Stimulated activated naive CD8-positive, alpha-beta T cell treated with anti-CD3 and anti-CD28 coated beads, Interleukin-15, Interleukin-2, amounts not matched to agents 100 U/mL and 50 U/mL, for 24 hours (primary cell): ENCODE results near the gene FAM83G.
"Not testable (repeated sequence)": the region's sequence is repeated elsewhere in the genome, so short reads cannot be mapped to it uniquely, and the experiment has no call there.

Source experiments
- ATAC-seq: fragments of 150-1000 bp; cut with Tn5 transposase; one replicate; pipeline ENCODE4 v1.10.0; 2021
- DNase-seq: peaks from one replicate; pipeline ENCODE4 v3.0.0; 2021

Gene FAM83G

DNA sequence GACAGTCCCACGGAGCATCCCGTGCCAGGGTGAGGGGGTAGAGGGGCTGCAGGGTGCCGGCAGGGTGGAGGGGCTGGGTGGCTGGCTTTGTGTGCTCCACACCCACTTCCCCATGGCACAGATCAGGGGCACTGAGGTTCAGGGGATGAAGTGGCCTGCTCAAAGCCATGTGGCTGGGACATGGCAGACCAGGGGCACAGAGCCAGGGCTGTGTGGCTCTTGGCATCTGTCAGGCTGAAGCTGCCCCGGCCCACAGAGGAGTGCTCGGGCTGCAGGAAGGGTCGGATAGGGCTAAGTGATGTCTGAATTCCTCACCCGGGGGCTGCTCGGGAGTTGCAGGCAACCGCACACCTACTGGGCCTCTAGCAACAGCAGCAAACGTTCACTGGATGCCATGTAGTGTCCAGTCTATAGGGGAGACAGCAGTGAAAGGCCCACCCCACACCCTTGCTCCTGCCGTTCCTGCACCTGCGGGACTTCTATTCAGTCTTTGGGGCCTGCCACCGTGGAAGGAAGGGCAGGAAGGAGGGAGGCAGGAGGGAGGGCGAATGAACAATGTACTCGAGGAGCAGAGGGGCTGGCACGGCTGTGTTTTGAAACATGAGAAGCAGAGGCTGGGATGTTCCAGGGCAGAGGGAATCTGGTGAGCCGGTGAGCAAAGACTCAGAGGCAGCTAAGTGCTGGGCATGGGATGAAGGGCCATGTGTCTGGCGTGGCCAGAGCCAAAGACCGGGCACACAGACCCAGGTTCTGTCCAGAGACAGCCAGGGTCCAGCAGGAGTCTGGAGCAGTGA lies 37.5 kb downstream of the FAM83G start:
- DNase-seq (no peak), ATAC-seq (no peak)

DNA sequence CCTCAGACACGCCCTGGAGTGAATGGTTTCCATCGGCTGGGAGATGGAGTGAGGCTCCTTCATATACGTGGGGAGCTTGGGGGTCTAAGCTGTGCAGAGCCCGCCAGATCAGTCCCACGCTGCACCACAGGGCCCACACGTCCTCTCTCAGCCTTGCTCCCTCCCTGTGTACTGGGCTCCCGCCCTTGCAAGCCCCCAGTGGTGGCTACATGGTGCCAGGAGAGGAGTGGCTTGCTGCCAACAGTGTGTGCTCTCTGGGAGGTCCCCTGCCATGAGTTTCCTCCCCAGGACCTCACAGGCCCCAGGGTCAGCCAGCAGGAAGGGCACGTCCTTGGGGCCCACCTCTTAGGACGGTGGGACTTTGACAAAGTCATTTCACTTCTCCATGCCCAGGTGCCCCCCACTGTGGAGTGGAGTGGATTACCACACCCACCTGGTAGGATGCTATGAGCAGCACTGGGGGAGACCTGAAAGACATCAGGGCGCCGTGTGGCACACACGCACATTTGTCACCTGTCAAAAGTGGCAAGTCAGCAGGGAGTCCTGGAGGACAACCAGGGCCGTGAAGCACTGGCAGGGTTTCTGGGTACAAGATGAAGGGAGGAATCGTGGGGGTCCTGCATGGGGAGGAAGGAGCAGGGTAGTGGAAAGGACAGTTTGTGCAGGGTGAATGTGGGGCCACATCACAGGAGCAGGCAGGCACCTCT lies 38.9 kb downstream of the FAM83G start:
- DNase-seq (no peak), ATAC-seq (no peak)

DNA sequence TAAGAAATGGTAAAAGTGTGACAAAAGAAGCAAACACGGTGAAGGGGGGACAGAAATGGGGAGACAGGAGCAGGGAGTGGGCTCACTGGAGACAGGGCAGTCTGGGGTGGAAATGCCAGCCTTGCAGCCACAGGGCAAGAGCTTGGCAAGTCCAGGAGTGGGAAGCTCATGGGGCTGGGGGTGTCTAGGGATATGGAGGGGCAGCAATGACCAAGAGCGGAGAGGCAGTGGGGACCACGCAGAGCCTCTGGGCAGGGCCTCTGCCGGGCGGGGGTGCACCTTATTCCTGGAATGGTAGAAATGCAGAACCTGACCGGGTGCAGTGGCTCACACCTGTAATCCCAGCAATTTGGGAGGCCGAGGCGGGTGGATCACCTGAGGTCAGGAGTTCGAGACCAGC lies 40.0 kb downstream of the FAM83G start:
- no peak for DNase-seq
- no peak for ATAC-seq

DNA sequence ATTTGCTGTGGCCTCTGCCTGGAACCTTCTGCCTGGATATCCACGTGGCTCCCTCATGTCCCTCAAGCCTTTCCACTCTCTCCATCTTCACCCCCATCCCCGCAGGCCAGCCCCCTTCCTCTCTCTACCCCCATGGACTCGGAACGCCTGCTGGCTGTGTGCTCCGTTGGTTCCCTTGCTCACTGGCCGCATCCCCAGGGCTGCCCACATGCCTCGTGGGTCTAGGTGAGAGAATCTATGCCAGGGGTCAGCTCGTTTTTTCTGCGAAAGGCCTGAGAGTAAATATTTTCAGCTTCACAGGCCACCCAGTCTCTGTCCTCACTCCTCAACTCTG lies 40.6 kb downstream of the FAM83G start:
- DNase-seq: no peak
- ATAC-seq: no peak

DNA sequence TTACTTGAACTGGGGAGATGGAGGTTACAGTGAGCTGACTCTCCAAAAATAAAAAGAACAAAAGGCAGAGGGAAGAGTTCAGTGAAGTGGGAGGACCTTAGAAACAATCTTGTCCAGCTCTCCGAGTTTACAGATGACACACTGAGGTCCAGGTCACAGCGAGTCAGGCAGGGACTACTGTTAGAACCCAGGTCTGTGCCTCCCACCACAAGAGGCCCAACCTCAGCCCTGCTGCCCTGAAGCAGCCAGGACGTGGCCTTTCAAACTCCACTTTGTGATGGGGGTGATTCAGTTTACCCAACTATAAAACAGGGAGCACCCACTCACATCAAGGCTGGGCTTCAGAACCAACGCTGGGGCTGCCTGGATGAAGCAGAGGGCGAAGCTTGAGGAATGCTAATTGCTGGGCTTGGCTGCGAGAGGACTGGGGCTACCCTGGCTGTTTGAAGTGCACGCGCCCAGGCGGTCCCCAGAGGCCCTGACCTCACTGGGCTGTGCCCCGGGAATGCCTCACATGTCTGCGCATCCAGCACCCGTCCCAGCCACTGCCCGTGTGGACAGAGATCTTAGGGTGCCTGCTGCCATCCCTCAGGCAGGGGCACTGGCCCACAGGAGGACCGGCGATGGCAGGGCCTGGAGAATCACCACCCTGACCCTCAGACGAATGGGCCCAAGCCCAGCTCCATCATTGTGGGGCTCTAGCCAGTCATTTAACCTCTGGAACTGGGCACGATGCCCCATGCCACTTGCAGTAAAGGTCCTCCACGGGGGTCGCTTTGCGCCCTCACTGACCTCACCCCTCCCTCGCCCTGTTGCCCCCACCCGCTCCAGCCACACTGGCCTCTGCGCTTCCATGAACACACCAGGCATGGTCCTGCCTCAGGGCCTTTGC lies 41.2 kb downstream of the FAM83G start:
- ATAC-seq (peak; percentile 67), DNase-seq (peak; percentile 42)

DNA sequence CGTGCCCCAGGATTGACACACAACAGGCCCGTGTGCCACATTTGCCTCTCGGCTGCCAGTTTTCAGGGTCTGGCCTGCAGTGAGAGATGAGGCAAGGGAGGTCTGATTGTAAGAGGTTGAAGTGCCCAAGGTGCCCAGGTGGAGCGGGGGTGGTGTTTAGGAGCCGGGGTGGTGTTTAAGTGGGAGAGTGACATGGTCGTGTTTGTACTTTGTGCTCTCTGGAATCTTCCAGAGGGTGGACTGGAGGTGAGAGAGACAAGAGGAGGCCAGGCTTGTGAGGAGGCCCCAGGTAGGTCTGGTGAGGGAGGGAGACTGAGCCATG lies 42.1 kb downstream of the FAM83G start:
- ATAC-seq (no peak), DNase-seq (no peak)

DNA sequence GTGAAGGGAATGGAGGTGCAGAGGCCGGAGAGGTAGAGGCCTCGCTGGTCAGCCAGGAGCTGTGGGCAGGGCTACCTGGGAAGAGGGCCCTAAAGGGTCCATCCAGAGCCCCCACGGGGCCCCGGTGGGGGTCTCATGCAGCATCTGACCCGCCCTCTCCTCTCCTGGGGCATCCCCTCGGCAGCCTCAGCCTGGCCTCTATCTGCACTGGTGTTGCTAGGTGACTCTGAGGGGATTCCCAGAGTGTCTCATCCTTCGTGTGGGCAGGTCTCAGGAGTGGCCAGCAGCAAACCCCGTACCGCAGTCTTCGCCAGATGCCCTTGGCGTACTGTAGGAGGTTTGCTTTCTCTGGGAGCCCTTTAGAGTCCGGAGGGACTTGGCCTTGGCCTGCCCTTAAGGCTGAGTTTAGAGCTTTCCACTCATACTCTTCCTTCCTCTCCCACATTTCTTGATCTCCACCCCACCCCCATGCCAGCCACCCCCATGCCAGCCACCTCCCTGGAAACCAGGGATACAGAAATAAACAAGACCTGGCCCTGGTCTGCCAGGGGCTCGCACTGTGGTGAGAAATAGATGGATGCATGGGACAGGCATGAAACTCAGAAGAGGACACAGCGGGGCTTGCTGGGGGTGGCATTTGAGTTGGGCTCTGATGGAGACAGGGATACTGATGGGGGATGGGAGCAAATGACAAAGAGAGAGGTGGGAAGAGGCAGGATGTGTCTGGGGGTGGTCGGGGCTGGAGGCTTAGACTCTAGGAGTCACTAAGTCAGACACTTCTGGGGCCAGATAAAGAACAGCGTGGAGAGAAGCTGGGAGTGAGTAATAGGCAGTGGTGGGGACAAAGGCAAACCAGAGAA lies 42.7 kb downstream of the FAM83G start:
- DNase-seq (peak; percentile 40), ATAC-seq (peak; percentile 55)

DNA sequence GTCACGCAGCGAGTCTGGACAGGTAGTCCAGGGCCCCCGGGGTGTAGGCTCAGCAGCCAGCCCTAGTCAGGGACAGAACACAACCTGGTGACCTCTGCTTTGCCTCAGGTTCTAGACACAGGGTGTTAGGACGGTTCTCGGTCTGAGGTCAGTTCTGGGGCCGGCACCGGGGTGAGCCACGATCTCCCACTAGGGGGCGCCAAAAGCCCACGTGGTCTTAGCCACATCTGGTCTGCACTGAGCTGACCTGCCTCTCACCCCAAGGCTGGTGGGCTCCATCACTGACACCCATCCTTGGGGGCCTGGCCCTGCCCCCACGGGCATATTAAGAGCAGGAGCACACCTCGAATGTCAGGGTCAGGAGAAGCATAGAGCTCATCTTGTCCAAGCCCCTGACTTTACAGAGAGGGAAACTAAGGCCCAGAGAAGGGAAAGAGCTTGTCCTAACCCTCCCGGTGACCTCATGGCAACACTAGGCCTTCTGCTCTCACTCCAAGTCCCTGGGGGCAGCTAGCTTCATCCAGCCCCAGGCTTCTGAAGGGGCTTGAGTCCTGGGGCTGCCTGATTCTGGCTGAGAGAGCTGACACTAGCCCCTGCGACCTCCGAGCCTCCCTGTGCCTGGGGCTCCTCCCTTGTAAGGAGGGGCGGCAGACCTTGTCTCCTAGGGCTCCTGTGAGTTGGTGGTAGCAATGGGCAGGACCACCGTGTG lies 43.6 kb downstream of the FAM83G start:
- DNase-seq (peak; percentile 93), ATAC-seq (peak; percentile 70)

DNA sequence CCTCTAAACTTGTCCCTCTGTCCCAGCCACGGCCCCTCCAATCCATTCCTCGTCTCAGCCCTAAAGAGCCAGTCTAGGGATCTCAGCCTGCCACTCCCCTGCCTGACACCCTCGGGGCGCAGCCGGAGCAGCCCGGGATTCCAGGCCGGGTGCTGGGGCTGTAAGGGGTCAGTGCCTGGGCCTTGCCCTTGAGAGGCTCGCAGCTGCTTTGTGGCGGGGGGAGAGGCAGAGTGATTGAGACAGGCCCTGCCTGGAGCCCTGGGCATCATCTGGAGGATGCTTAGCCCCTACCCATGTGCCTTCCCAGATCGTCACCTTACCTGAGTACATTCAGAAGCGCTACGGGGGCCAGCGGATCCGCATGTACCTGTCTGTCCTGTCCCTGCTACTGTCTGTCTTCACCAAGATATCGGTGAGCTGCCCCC lies 44.3 kb downstream of the FAM83G start:
- no peak for ATAC-seq
- no peak for DNase-seq

DNA sequence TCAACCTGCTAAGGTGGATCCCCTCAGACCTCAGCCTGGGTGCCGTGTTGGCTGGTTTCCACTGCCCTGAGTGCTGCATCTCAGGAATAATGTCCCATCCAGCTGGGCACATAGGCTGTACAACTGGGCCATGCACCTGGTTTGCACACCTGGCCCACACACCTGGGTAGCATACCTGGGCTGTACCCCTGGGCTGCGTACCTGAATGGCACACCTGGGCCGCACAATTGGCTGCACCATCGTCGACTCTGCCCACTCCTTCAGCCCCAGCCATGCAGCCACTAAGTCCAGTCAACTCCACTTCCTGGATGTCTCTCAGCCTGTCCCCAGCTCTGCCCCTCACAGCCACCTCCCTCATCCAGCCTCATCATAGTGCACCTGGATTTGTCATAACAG lies 44.7 kb downstream of the FAM83G start:
- no peak for ATAC-seq

DNA sequence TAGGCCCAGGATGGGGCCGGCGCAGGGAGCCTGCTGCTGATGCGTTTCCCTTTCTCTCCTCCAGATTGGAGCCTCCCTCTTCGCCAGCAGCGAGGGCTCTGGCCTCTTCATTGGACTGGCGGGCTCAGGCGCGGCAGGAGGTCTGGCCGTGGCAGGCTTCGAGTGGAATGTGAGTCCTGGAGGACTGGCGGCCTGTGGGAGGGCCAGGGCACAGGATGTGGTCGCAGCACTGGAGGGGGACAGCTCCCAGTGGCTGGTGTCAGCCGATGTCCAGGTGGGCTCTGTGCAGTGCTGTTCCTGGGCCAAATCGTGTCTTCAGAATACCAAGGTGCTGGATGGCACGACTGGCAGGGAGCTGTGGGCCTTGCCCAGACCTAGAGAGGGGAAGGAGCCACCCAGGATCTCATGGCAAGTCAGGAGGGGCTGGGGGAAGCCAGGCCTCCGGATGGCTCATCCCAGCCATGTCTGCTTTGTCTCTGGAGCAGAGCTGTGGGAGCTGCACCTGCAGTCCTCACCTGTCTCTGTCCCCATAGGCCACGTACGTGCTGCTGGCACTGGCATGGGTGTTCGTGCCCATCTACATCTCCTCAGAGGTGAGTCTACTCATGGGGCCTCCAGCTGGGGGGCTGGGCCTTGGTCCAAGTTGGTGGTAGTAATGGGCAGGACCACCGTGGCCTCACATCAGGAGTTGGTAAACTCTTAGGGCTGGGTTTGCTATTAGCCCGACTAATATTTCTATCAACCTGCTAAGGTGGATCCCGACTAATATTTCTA lies 45.3 kb downstream of the FAM83G start:
- DNase-seq (no peak), ATAC-seq (no peak)

More for the DNA sequence above, 44.7 kb downstream of the FAM83G start:
- DNase-seq: no peak

DNA sequence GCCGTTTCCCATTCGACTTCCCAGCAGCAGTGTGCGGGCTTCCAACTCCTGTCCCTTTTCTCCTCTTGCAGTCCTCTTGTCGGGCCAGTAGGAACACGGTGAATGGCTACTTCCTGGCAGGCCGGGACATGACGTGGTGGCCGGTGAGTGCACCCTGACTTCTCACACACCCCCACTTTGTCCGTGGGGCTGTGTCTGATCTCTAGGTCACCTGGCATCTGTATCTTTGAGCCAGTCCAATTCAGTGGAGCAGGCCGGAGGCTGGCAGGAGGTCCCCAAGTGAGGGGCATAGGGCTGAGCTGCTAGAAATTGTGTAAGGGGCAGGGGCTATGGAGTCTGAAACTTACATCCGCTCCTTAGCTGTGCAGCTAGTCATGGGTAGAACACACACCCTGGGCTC lies 46.0 kb downstream of the FAM83G start:
- DNase-seq: no peak
- ATAC-seq: no peak

DNA sequence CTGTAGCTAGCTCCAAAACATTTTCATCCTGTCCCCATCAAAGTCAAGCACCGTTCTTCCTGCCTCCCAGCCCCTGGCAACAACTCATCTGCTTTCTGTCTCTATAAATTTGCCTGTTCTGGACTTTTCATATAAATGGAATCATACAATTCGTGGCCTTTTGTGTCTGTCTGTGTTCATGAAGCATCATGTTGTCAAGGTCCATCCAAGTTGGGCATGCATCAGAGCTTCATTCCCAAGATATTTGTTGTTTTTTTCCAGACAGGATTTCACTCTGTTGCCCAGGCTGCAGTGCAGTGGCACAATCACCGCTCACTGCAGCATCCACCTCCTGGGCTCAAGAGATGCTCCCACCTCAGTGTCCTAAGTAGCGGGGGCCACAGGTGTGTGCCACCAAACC lies 46.7 kb downstream of the FAM83G start:
- ATAC-seq: no peak
- no peak for DNase-seq

DNA sequence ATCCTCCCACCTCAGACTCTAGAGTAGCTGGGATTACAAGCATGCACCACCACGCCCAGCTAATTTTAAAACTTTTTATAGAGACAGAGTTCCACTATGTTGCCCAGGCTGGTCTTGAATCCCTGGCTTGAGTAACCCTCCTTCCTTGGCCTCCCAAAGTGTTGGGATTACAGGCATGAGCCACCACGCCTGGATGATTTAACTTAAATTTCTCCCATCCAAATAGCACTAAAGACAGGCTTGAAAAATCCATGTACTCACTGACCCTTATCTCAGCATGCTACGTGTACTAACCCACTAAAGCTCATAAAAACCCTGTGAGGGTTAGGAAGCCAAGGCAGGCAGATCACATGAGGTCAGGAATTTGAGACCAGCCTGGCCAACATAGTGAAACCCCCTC lies 48.0 kb downstream of the FAM83G start:
- DNase-seq: no peak
- ATAC-seq: no peak

DNA sequence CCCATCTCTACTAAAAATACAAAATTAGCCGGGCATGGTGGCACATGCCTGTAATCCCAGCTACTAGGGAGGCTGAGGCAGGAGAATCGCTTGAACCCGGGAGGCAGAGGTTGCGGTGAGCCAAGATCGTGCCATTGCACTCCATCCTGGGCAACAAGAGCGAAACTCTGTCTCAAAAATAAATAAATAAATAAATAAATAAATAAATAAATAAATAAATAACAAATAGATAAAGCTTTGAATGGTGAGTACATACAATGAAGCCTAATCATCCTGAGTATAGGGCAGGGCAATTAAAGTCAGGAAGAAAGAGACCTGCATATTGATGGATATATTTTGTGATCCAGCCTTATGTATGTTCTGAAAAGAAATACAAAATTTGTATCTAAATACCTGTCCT lies 48.5 kb downstream of the FAM83G start:
- not testable (repeated sequence) for DNase-seq, ATAC-seq

DNA sequence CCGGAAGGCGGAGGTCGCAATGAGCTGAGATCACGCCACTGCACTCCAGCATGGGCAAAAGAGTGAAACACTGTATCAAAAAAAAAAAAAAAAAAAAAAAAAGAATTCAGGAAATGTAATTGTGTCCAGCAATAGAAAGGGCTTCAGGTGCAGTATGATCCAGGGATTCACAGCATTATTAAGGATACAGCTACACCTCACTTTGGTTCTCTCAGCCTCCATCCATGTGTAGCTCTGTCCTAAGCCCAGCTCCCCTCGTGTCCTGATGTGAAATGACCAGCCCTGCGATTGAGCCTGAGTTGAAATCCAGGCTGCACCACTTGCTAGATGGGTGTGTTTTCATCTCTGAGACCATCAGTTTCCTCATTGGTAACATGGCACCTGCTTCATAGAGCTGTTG lies 49.6 kb downstream of the FAM83G start:
- no peak for DNase-seq
- ATAC-seq: no peak

DNA sequence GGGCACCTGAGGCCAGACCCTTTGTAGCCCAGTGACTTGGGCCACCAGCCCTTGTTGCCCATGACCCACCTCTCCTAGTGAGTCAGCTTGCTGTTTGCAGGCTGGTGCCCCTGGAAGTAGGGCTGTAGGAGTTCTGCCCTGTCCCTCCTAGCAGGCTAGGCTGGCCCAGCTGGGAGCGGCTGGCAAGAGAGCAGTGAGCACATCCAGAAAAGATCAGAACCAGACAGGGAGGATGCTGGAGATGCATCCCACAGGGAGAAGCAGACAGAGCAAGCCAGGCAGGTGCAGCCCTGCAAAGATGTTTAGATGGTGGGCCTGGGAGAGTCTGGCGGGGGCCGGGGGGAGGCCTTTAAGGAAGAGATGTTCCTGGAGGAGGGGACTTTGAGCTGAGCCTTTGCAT lies 50.2 kb downstream of the FAM83G start:
- no peak for ATAC-seq
- no peak for DNase-seq

DNA sequence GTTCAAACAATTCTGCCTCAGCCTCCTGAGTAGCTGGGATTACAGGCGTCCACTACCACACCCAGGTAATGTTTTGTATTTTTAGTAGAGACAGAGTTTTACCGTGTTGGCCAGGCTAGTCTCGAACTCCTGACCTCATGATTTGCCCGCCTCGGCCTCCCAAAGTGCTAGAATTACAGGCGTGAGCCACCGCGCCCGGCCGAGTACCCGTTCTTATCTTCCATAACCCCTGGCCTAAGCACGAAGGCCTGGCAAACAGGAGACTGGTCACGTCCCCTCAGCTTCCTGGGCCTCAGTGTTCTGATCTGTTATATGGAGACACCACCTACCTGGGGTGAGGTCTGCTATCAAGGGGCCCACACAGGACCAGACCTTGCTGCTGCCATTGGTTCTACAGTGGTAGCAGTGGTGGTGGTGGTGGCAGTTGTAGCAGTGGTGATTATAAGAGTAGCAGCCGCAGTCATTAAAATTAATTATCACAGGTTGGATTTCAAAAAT lies 51.3 kb downstream of the FAM83G start:
- ATAC-seq (no peak), DNase-seq (no peak)

DNA sequence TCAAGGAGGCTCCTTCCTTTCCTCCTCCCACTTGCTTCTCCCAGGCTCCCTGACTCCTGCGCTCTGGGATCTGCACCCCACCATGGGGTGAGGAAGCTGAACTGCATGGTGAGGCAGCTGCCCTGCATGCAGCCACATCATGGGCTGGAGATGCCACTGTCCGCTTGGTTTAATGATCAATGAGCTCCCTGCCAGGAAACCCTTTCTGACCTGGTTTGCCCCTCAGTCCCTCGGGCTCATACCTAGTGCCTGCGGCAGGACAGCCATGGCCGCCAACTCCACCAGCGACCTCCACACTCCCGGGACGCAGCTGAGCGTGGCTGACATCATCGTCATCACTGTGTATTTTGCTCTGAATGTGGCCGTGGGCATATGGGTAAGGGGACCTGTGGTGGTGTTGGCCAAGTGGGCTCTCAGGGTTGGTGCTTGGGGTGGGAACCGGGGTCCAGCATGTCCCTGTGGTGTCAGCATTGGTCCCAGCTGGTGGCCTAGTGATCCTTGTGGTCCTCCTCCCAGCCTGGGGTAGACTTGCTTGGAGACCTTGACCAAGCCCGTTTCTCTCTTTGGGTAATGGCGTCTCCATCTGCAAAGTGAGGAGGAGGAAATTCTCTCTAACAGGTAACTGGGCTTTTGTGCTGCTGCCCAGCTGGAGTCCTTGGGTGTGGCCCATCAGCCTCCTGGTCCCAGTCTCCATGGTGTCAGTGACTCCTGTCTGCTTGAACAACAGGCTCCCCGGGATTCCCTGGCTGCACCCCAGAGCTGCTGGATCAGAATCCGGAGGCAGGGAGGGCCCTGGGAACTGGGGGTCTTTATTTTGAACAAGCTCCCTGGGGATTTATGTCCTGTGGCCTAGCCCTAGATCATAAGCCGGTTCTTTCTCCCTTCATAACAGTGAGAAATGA lies 52.4 kb downstream of the FAM83G start, which contains the start of gene SLC5A10:
TSS of gene SLC5A10 (plus strand) at position 225 of the 902 bp plus-strand sequence. CDS start at position 266, 41 bp downstream.
- no peak for ATAC-seq
- DNase-seq: no peak
